GM19324 (cell line): ENCODE results near the gene NLN.
"Not testable (repeated sequence)": the region's sequence is repeated elsewhere in the genome, so short reads cannot be mapped to it uniquely, and the experiment has no call there.

Experiments used
- ATAC-seq: cut with Tn5 transposase; IDR thresholded peaks from one replicate; pipeline ENCODE4 v1.9.1; 2021; ENCODE audit warnings: mild to moderate bottlenecking, moderate library complexity; ENCODE audit not compliant: unreplicated experiment, low FRiP score

The NLN gene

DNA sequence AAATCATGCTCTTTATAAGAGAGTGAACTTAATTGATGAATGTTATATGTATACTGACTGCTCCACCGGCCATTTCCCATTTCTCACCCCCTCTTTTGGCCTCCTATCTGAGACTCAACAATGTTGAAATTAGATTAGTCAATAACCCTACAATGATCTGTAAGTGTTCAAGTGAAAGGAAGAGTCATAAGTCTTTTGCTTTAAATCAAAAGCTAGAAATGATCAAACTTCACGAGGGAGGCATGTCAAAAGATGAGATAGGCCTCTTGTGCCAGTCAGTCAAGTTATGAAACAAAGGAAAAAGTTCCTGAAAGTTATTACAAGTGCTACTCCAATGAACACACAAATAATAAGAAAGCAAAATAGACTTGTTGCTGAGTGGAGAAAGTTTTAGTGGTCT, 83.1 kb downstream of the NLN start:
- no peak for ATAC-seq

GRCh38 chr5:65807494-65807893, 85.5 kb downstream of the NLN start:
- not testable (repeated sequence) for ATAC-seq

GRCh38 chr5:65808251-65808741, 86.3 kb downstream of the NLN start:
- no peak for ATAC-seq

GRCh38 chr5:65808818-65809217, 86.8 kb downstream of the NLN start:
- ATAC-seq = no peak

- no peak for ATAC-seq
These were observed 88.0 kb downstream of the NLN start for GRCh38 chr5:65809817-65810531.

GRCh38 chr5:65811004-65811403, 89.0 kb downstream of the NLN start:
- no peak for ATAC-seq

GRCh38 chr5:65811885-65812284, 89.9 kb downstream of the NLN start:
- ATAC-seq = no peak

GRCh38 chr5:65812648-65813047, 90.6 kb downstream of the NLN start:
- ATAC-seq = no peak

- ATAC-seq = no peak
These were observed 91.2 kb downstream of the NLN start for GRCh38 chr5:65813174-65813573.

GRCh38 chr5:65815161-65815560, 93.2 kb downstream of the NLN start:
- ATAC-seq = no peak

- ATAC-seq = no peak
These were observed 94.7 kb downstream of the NLN start for GRCh38 chr5:65816729-65817128.

- ATAC-seq = no peak
These were observed 95.9 kb downstream of the NLN start for GRCh38 chr5:65817931-65818330.

- no peak for ATAC-seq
These were observed 96.6 kb downstream of the NLN start for GRCh38 chr5:65818592-65818991.

- no peak for ATAC-seq
These were observed 97.4 kb downstream of the NLN start for GRCh38 chr5:65819215-65819904.

GRCh38 chr5:65819905-65820240, 97.9 kb downstream of the NLN start:
- no peak for ATAC-seq

DNA sequence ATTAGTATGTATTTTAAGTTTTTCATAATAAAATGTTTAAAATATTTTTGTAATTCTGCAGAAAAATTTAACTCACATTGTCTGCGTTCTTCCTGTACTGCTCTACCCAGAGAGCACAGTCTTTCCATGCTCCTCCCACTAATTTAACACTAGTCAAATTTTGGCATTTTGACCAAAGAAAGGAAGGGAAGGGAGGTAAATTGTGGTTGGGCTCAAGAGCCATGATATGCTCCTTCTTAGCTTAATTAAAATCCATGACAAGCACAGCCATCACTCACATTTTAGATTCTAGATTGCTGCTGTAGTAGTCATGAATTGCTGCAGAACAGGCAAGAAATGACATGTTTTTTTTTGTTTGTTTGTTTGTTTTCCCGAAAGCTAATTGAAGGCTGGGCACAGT, 98.4 kb downstream of the NLN start:
- ATAC-seq = no peak

- peak; percentile 52 for ATAC-seq
These were observed 100.0 kb downstream of the NLN start for GRCh38 chr5:65821966-65822365.

DNA sequence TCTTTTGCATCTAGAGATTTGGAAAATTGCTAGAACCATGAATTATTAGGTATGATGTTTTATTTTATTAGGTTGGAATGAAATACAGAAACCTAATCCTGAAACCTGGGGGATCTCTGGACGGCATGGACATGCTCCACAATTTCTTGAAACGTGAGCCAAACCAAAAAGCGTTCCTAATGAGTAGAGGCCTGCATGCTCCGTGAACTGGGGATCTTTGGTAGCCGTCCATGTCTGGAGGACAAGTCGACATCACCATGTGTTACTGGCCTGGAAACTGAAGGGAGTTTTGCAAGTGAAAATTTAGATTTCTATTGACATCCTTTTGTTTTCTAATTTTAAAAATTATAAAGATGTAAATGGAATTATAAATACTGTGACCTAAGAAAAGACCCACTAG, 100.7 kb downstream of the NLN start:
- ATAC-seq = no peak

DNA sequence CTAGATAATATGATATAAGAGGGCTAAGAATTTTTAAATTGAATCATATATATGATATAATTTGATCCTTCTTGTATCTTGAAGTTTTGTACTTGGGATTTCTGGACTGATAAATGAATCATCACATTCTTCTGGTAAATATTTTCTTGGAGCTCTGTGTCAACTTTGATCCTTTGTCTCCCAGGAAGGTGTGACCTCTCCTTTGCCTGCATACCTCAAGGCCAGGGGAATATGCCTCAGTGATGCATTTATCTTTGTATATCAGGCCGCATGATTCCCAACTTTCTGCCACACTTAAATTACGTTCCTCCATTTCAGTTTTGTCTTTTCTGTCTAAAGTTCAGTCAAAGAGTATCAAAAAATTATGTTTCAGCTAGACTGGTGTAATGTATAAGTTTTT, 101.2 kb downstream of the NLN start:
- no peak for ATAC-seq

DNA sequence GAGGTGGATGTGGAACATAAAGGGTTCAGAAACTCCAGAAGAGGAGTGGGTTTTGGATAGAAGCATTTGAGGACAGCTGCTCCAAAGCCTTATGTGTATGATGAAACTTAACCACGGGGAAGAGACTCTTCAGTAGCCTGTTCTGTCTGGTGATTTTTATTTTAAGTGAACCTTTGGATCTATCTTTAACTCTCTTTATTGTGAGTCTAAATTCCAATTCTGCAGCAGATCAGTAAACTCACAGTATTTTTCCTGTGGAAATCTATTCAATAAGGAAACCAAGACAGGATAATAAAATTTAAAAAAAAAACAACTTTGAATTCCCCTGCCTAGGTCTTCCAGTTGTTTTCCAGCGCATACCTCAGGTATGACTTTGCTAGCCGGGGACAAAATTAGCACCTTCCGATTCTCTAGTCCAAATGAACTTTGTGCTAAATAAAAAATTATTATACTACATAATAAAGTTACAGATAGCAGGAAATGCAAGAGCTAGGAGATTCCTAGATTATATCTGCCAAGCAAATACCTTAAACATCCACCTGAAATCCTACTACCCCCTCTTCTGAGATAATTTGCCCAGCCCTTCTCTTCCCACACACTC, 101.9 kb downstream of the NLN start:
- ATAC-seq = no peak

DNA sequence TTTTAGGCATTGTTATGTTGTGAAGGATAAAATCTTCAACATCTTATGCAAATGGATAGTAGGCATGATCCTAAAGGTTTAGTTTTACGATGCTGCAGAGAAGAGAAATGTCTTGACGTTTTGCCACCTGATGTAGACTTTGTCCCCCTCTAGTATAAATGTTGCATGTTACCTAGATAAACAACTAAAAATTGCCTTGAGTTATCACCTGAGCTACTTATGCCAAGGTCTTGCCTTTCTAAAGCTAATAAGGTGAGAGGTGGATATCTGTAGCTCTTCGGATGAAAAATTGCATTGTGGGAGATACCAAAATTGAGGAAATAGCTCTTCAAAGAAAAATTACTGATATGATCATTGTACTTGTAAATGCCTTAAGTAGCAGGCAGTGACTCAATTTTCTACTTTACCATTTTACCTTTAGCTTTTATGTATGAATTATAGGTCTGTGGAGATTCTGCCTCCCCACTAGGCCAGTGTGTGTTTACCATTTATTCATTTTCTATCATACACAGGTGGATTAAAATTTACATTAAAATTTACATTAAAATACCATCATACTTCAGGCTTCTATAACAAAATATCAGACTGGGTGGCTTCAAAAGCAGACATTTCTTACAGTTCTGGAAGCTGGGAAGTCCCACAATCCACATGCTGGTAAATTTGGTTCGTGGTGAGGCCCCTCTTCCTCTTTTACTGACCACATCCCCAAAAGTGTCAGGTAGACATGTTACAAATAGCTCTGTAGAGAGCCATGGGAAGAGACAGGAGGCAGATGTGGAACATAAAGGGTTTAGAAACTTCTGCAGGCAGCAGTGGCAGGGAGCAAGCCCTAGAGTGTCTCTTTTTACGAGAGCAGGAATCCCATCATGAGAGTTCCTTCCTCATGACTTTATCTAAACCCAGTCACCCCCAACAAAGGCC, 103.7 kb downstream of the NLN start:
- peak; percentile 36 for ATAC-seq
